ENCODE measurements around the gene SEC16B.

The SEC16B gene

GRCh38 chr1:177976596-177976995, 6.7 kb upstream of the SEC16B start:
- DNase-seq (ENCODE audit: low spot score): no peak

GRCh38 chr1:177975588-177976495, 6.0 kb upstream of the SEC16B start:
- DNase-seq (ENCODE audit: low spot score): no peak

DNA sequence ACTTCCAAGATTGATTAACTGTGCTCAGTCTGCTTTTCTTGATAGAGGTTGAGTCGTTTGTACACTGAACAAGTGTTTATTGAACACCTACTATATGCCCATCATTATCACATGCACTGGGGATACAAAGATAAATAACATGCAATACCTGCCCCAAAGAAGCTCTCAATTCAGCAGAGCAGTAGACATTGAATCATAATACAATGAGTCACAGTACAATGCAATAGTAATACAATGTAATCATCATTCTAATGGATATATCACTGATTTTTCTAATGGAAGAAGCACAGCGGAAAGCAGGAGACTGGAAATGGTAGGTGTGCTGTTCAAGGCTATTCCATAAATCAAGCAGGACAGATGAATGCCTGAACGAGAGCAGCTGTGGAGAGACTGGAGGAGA, 3.7 kb upstream of the SEC16B start:
- no peak for DNase-seq (ENCODE audit: low spot score)

- no peak for DNase-seq (ENCODE audit: low spot score)
Observed at GRCh38 chr1:177969109-177969508, 749 bp downstream of the SEC16B start.

- DNase-seq (ENCODE audit: low spot score): no peak
Observed at GRCh38 chr1:177966199-177966598, 3.7 kb downstream of the SEC16B start.

GRCh38 chr1:177965293-177965692, 4.6 kb downstream of the SEC16B start:
- DNase-seq (ENCODE audit: low spot score): no peak

GRCh38 chr1:177964336-177964735, 5.5 kb downstream of the SEC16B start:
- DNase-seq (ENCODE audit: low spot score): no peak

DNA sequence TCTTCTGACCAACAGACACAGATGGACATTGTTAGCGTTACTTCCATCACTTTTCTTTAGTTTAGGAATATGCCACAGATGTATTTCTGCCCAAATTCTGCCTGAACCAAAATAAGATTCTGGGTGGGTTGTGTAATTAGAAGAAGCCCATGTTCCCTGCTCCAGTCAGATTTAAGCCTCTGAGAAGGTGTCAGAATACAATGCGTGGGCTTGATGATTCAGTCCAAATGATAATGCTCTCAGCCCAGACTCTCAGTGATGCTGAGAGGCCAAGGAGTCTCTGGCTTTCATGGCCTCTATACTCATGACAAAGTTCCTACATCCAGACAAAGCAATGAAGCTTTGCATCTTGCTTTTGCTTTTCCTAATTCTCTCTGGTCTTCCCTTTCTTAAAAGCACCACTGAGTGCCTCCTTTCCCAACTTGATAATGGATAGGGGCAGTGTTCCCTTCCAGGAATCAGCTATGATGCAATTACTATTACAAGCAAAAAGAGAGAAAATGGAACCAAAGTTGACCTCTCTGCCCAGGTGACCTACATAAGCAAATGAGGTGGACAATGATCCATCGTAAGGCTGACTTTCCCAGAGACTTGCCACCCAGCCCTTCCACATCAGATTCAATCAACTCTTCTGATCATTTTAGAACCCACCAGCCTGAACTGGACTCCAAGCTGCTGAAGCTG, 8.8 kb downstream of the SEC16B start:
- DNase-seq (ENCODE audit: low spot score): no peak

- DNase-seq (ENCODE audit: low spot score): no peak
Observed at GRCh38 chr1:177959811-177960515, 9.9 kb downstream of the SEC16B start.

GRCh38 chr1:177958092-177958491, 11.8 kb downstream of the SEC16B start:
- DNase-seq (ENCODE audit: low spot score): no peak

GRCh38 chr1:177954076-177954475, 15.8 kb downstream of the SEC16B start:
- no peak for DNase-seq (ENCODE audit: low spot score)

DNA sequence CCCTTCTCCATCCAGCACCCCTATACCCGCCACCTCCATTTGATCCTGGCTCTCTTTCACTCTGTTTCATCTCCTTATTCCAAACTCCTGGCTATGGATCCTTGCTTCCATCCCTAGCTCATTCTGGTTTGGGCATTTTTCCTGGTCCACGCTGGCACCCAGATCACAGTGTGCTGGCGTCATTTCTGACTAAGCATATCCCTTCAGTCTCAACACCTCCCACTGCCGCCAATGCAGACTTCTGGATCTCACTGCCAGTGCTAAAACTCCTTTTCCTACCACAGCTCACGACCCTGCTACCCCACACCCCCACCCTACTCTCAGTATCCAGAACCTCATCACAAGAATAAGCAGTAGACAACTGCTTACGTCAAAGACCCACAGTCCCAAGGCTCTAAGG, 16.3 kb downstream of the SEC16B start:
- no peak for DNase-seq (ENCODE audit: low spot score)

- no peak for DNase-seq (ENCODE audit: low spot score)
Observed at GRCh38 chr1:177952691-177953090, 17.2 kb downstream of the SEC16B start.

DNA sequence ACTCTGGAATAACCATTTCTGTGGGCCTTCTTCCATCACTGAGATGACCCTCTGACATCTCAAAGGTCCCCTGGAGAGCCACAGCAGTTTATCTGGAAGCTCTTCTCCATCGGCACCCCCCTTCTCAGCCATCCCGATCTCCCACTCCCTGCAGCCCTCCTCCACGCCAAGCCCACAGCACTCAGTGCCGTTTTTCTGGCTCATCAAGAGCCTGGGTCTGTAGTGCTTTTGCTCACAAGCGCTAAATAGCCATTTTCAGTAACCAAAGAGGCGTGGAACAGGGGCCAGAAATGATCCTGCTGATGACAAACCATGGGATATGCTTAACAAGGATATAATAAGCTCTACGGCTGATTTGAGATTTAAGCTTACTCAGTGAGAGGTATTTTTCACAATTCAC, 17.6 kb downstream of the SEC16B start:
- DNase-seq (ENCODE audit: low spot score): no peak

- DNase-seq (ENCODE audit: low spot score): no peak
Observed at GRCh38 chr1:177950506-177950905, 19.4 kb downstream of the SEC16B start.

DNA sequence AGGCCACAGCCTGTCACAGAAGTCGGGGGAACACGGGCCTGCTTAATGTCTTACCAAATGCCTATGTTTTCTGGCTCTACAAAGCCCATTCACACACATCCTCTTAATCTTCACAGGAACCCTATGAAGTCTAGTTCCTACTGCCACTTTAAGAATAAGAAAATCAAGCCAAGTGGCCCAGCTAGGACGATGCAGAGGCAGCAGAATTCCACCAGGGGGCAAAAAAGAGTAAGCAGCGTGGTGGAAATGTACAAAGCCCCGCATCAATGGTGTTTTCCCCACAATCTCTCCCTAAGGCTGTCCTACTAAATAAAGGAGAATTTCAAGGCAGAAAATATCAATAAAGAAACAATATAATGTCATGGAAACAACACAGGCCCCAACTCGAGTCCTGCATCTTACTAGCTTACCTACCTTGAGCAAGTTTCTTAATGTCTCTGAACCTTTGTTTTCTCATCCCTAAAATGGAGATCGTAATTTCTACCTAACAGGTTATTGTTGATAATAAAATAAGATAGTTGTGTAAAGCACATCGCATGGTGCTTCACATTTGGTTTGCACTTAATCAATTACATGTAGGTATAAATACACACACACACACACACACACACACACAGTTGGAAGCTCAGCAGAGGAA, 21.4 kb downstream of the SEC16B start:
- peak; percentile 13 for DNase-seq (ENCODE audit: low spot score)

GRCh38 chr1:177947623-177948022, 22.2 kb downstream of the SEC16B start:
- DNase-seq (ENCODE audit: low spot score): no peak

GRCh38 chr1:177945943-177946650, 23.8 kb downstream of the SEC16B start:
- peak; percentile 15 for DNase-seq (ENCODE audit: low spot score)

- DNase-seq (ENCODE audit: low spot score): no peak
Observed at GRCh38 chr1:177944016-177944949, 25.6 kb downstream of the SEC16B start.

DNA sequence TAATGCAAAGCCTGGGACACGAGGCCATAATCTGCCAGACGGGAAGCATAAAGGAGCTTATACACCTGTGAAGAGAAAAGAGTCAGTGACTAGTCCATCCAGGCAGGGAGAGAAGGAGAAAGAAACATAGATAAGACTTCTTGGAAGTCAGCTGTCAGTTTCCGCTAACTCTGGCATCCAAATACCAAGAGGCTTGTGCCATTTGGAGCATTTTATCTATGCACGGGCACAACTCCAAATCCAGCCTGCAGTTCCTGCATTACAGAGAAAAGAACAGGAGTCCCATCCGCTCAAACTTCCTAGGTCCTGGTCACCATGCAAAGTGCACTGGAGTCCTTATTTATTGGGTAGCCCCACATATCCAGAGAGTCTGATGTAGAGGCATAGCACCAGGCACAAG, 27.9 kb downstream of the SEC16B start:
- no peak for DNase-seq (ENCODE audit: low spot score)

GRCh38 chr1:177940682-177941081, 29.2 kb downstream of the SEC16B start:
- no peak for DNase-seq (ENCODE audit: low spot score)
